ENCODE data around the gene TMPRSS2.

TMPRSS2 gene

GRCh38 chr21:41508415-41509144 lies 622 bp upstream of the TMPRSS2 start:
- H3K27me3 ChIP-seq (ENCODE audit: insufficient read depth, low read length, poor library complexity), result no peaks in the 10 kb centered on the region
- no peak overlapping the region for H3K4me3 ChIP-seq (ENCODE audit: low read depth in 1 of 2, low read length in 2 of 2)
- no peak for ATAC-seq (ENCODE audit: insufficient read depth, low read depth)
- no peak overlapping the region for H3K4me2 ChIP-seq (ENCODE audit: insufficient read depth, low read length)
- H3K9ac ChIP-seq (ENCODE audit: low read depth, low read length), result no peak overlapping the region
- no peaks in the 10 kb centered on the region for H3K36me3 ChIP-seq (ENCODE audit: insufficient read depth, low read length)
- no peaks in the 10 kb centered on the region for H3K79me2 ChIP-seq (ENCODE audit: insufficient read depth, low read length)
- H3K9me3 ChIP-seq (ENCODE audit: insufficient read depth, low read length, severe bottlenecking), result no peaks in the 10 kb centered on the region
- no peak overlapping the region for H3K27ac ChIP-seq (ENCODE audit: low read length)
- peaks cover 5% of the 10 kb centered on the region; the same call in 1 of the 2 replicates for H3K4me1 ChIP-seq (ENCODE audit: insufficient read depth, low read length)
- H4K20me1 ChIP-seq (ENCODE audit: insufficient read depth, low read length), result no peaks in the 10 kb centered on the region
- DNase-seq, result no peak
- no peak overlapping the region for H2AFZ ChIP-seq (ENCODE audit: low read depth, low read length)
- no peak for TF ChIP-seq EZH2 (IDR thresholded peaks at IDR 0.05; ENCODE audit: borderline replicate concordance, low read depth, low read length, severe bottlenecking)
- TF ChIP-seq CTCF (IDR thresholded peaks at IDR 0.05; ENCODE audit: borderline replicate concordance, extremely low read depth, low read length, poor library complexity, severe bottlenecking), result no peak

- no peak overlapping the region for H3K27ac ChIP-seq (ENCODE audit: low read length)
- no peak for ATAC-seq (ENCODE audit: insufficient read depth, low read depth)
- no peaks in the 10 kb centered on the region for H3K79me2 ChIP-seq (ENCODE audit: insufficient read depth, low read length)
- DNase-seq, result no peak
- no peaks in the 10 kb centered on the region for H4K20me1 ChIP-seq (ENCODE audit: insufficient read depth, low read length)
- H3K27me3 ChIP-seq (ENCODE audit: insufficient read depth, low read length, poor library complexity), result no peaks in the 10 kb centered on the region
- H3K9ac ChIP-seq (ENCODE audit: low read depth, low read length), result no peak overlapping the region
- no peak overlapping the region for H2AFZ ChIP-seq (ENCODE audit: low read depth, low read length)
- no peaks in the 10 kb centered on the region for H3K9me3 ChIP-seq (ENCODE audit: insufficient read depth, low read length, severe bottlenecking)
- no peaks in the 10 kb centered on the region for H3K36me3 ChIP-seq (ENCODE audit: insufficient read depth, low read length)
- no peak overlapping the region for H3K4me3 ChIP-seq (ENCODE audit: low read depth in 1 of 2, low read length in 2 of 2)
- H3K4me2 ChIP-seq (ENCODE audit: insufficient read depth, low read length), result no peak overlapping the region
- peaks cover 5% of the 10 kb centered on the region; the same call in 1 of the 2 replicates for H3K4me1 ChIP-seq (ENCODE audit: insufficient read depth, low read length)
- TF ChIP-seq CTCF (IDR thresholded peaks at IDR 0.05; ENCODE audit: borderline replicate concordance, extremely low read depth, low read length, poor library complexity, severe bottlenecking) (no peak), EZH2 (IDR thresholded peaks at IDR 0.05; ENCODE audit: borderline replicate concordance, low read depth, low read length, severe bottlenecking) (no peak)
Measured at GRCh38 chr21:41506611-41507520, 1.1 kb downstream of the TMPRSS2 start.

- ATAC-seq (ENCODE audit: insufficient read depth, low read depth) (no peak), DNase-seq (no peak)
- no peaks in the 10 kb centered on the region for H4K20me1 ChIP-seq (ENCODE audit: insufficient read depth, low read length)
- no peaks in the 10 kb centered on the region for H3K27me3 ChIP-seq (ENCODE audit: insufficient read depth, low read length, poor library complexity)
- no peaks in the 10 kb centered on the region for H3K36me3 ChIP-seq (ENCODE audit: insufficient read depth, low read length)
- H3K79me2 ChIP-seq (ENCODE audit: insufficient read depth, low read length), result no peaks in the 10 kb centered on the region
- no peaks in the 10 kb centered on the region for H3K9me3 ChIP-seq (ENCODE audit: insufficient read depth, low read length, severe bottlenecking)
- H3K4me2 ChIP-seq (ENCODE audit: insufficient read depth, low read length), result no peak overlapping the region
- H3K4me3 ChIP-seq (ENCODE audit: low read depth in 1 of 2, low read length in 2 of 2), result no peak overlapping the region
- H2AFZ ChIP-seq (ENCODE audit: low read depth, low read length), result no peak overlapping the region
- TF ChIP-seq CTCF (IDR thresholded peaks at IDR 0.05; ENCODE audit: borderline replicate concordance, extremely low read depth, low read length, poor library complexity, severe bottlenecking) (no peak), EZH2 (IDR thresholded peaks at IDR 0.05; ENCODE audit: borderline replicate concordance, low read depth, low read length, severe bottlenecking) (no peak)
- H3K4me1 ChIP-seq (ENCODE audit: insufficient read depth, low read length), result peaks cover 5% of the 10 kb centered on the region; the same call in 1 of the 2 replicates
- no peak overlapping the region for H3K27ac ChIP-seq (ENCODE audit: low read length)
- H3K9ac ChIP-seq (ENCODE audit: low read depth, low read length), result no peak overlapping the region
Measured at GRCh38 chr21:41506005-41506594, 1.9 kb downstream of the TMPRSS2 start.

All from DND-41 (cell line).